ENCODE results near the gene KATNAL1. TPM values are rescaled to one million over a fixed set of nuclear protein-coding genes. Genes with fewer than 3 reads are reported as not detected.
A peak's percentile ranks its signal among the peaks of the same experiment; 100 is the strongest.

Gene KATNAL1
- total RNA-seq, 4 donors from 2014 or later, result 4.4 to 9.8 (median 6.7) TPM

GRCh38 chr13:30163441-30163840 lies 143.9 kb downstream of the KATNAL1 start:
- H3K36me3 ChIP-seq, result no peaks in the 10 kb centered on the region
- no peaks in the 10 kb centered on the region for H3K27me3 ChIP-seq
- intact Hi-C loops (cut with DNase I; ENCODE audit: low total_unique reads) (no loop called here), in situ Hi-C loops (cut with MboI; ENCODE audit: low pct_ligation_motif_present in 1 of 4, low pct_unique_long_range_greater_than_20kb in 1 of 4, low sequenced_read_pairs in 3 of 4) (no loop called here)
- 92 to 100% methylated on average over 1 to 2 of the region's 2 CpGs for WGBS, 2 donors (ENCODE audit: low coverage in 1 of 2)
- no peaks in the 10 kb centered on the region for H3K4me1 ChIP-seq
- no peak overlapping the region for H3K4me3 ChIP-seq
- H3K27ac ChIP-seq, result no peak overlapping the region
- DNase-seq, result no peak
- TF ChIP-seq EP300 (IDR thresholded peaks at IDR 0.05; ENCODE audit: low read depth) (no peak), CTCF (IDR thresholded peaks at IDR 0.05) (no peak)
- no peaks in the 10 kb centered on the region for H3K9me3 ChIP-seq

GRCh38 chr13:30159446-30159839 lies 147.9 kb downstream of the KATNAL1 start:
- Histone ChIP-seq H3K9me3 (no peaks in the 10 kb centered on the region), H3K27ac (no peak overlapping the region), H3K27me3 (peaks cover 3% of the 10 kb centered on the region), H3K4me3 (no peak overlapping the region), H3K36me3 (no peaks in the 10 kb centered on the region), H3K4me1 (no peaks in the 10 kb centered on the region)
- 51 to 80% methylated on average over 1 to 4 of the region's 4 CpGs for WGBS, 2 donors (ENCODE audit: low coverage in 1 of 2)
- no peak for TF ChIP-seq POLR2A (IDR thresholded peaks at IDR 0.05)
- no peak for TF ChIP-seq EP300 (IDR thresholded peaks at IDR 0.05; ENCODE audit: low read depth)
- no peak for TF ChIP-seq POLR2AphosphoS5 (IDR thresholded peaks at IDR 0.05)
- TF ChIP-seq CTCF (IDR thresholded peaks at IDR 0.05), result no peak
- no peak for DNase-seq
- intact Hi-C loops (cut with DNase I; ENCODE audit: low total_unique reads) (no loop called here), in situ Hi-C loops (cut with MboI; ENCODE audit: low pct_ligation_motif_present in 1 of 4, low pct_unique_long_range_greater_than_20kb in 1 of 4, low sequenced_read_pairs in 3 of 4) (no loop called here)

GRCh38 chr13:30158774-30159445 lies 148.4 kb downstream of the KATNAL1 start:
- no peak for DNase-seq
- intact Hi-C loops (cut with DNase I; ENCODE audit: low total_unique reads) (no loop called here), in situ Hi-C loops (cut with MboI; ENCODE audit: low pct_ligation_motif_present in 1 of 4, low pct_unique_long_range_greater_than_20kb in 1 of 4, low sequenced_read_pairs in 3 of 4) (no loop called here)
- H3K27ac ChIP-seq, result no peak overlapping the region
- WGBS, 2 donors (ENCODE audit: low coverage in 1 of 2), result 53 to 54% methylated on average over 5 to 8 of the region's 8 CpGs
- no peaks in the 10 kb centered on the region for H3K4me1 ChIP-seq
- no peak overlapping the region for H3K4me3 ChIP-seq
- H3K27me3 ChIP-seq, result peaks cover 3% of the 10 kb centered on the region
- H3K36me3 ChIP-seq, result no peaks in the 10 kb centered on the region
- no peaks in the 10 kb centered on the region for H3K9me3 ChIP-seq
- no peak for TF ChIP-seq POLR2A (IDR thresholded peaks at IDR 0.05)
- no peak for TF ChIP-seq POLR2AphosphoS5 (IDR thresholded peaks at IDR 0.05)
- peak in 3 of 5 experiments; percentile 10 to 23 (median 16) for TF ChIP-seq CTCF (IDR thresholded peaks at IDR 0.05)
- no peak for TF ChIP-seq EP300 (IDR thresholded peaks at IDR 0.05; ENCODE audit: low read depth)

GRCh38 chr13:30157616-30157993 lies 149.7 kb downstream of the KATNAL1 start:
- no peak overlapping the region for H3K4me3 ChIP-seq
- intact Hi-C loops (cut with DNase I; ENCODE audit: low total_unique reads), result no loop called here
- no peaks in the 10 kb centered on the region for H3K9me3 ChIP-seq
- no peak overlapping the region for H3K27ac ChIP-seq
- TF ChIP-seq POLR2AphosphoS5 (IDR thresholded peaks at IDR 0.05), result no peak
- no peak for TF ChIP-seq CTCF (IDR thresholded peaks at IDR 0.05)
- no peak for TF ChIP-seq POLR2A (IDR thresholded peaks at IDR 0.05)
- TF ChIP-seq EP300 (IDR thresholded peaks at IDR 0.05; ENCODE audit: low read depth), result no peak
- peaks cover 3% of the 10 kb centered on the region for H3K27me3 ChIP-seq
- H3K4me1 ChIP-seq, result no peaks in the 10 kb centered on the region
- DNase-seq, result no peak
- H3K36me3 ChIP-seq, result no peaks in the 10 kb centered on the region
- in situ Hi-C loops (cut with MboI; ENCODE audit: low pct_ligation_motif_present in 1 of 4, low pct_unique_long_range_greater_than_20kb in 1 of 4, low sequenced_read_pairs in 3 of 4), result no loop called here
- 80 to 89% methylated on average over 1 to 7 of the region's 7 CpGs for WGBS, 2 donors (ENCODE audit: low coverage in 1 of 2)

All from transverse colon (tissue), 4 donors.